ENCODE measurements around the gene EIF1AX.

DNA sequence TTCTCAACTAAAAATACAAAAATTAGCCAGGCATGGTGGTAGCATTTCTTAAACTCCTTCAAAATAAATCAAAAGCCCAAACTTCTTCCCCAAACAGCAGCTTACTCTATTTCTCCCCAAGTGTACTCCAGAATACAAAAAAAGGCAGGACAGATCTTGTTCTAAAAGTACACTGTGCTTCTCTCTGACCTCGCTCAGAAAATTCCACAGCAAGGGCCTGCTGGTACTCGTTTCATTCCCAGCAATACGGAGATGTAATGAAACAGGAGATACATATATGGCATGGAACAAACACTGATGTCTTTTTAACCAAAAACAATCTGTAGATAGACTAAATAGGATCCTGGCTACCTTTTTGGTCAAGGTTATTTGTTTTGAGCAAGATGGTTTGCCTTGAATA lies 50.1 kb downstream of the EIF1AX start:
- TF ChIP-seq EZH2 (IDR thresholded peaks at IDR 0.05; ENCODE audit: insufficient read depth, poor library complexity, severe bottlenecking): no peak
- TF ChIP-seq EZH2phosphoT487 (IDR thresholded peaks at IDR 0.05; ENCODE audit: insufficient read depth, low read depth): no peak
